RWPE2 (cell line): ENCODE results near the gene TDP2.
"Not testable (repeated sequence)": the region's sequence is repeated elsewhere in the genome, so short reads cannot be mapped to it uniquely, and the experiment has no call there.

Source experiments
- ATAC-seq: fragments of 200-7000 bp; cut with Tn5 transposase; 3 replicates; pipeline ENCODE4 v1.9.1; 2021; ENCODE audit warnings: low read depth
- DNase-seq: peaks from one replicate; pipeline ENCODE4 v3.0.0-alpha.2; 2020; ENCODE audit warnings: low spot score
- H3K27ac ChIP-seq: fragments of 450-650 bp; 2 replicates; pipeline ENCODE4 v1.5.1; 2017; ENCODE audit warnings: mild to moderate bottlenecking; ENCODE audit not compliant: poor library complexity, severe bottlenecking
- H3K27me3 ChIP-seq: fragments of 250-450 bp; sonication (Bioruptor Pico); 2 replicates; pipeline ENCODE4 v1.5.1; 2021; ENCODE audit warnings: mild to moderate bottlenecking, moderate library complexity; ENCODE audit not compliant: insufficient read depth, poor library complexity, severe bottlenecking
- H3K36me3 ChIP-seq: fragments of 250-450 bp; sonication (Bioruptor Pico); 2 replicates; pipeline ENCODE4 v1.5.1; 2020; ENCODE audit warnings: low read depth, mild to moderate bottlenecking, moderate library complexity
- H3K4me1 ChIP-seq: fragments of 250-450 bp; sonication (Bioruptor Pico); 2 replicates; pipeline ENCODE4 v1.5.1; 2021; ENCODE audit warnings: mild to moderate bottlenecking, moderate library complexity; ENCODE audit not compliant: insufficient read depth, poor library complexity, severe bottlenecking
- H3K4me3 ChIP-seq: fragments of 250-450 bp; sonication (Bioruptor Pico); 2 replicates; pipeline ENCODE4 v1.5.1; 2021; ENCODE audit warnings: mild to moderate bottlenecking, moderate library complexity; ENCODE audit not compliant: severe bottlenecking
- H3K9me3 ChIP-seq: fragments of 250-450 bp; sonication (Bioruptor Pico); 2 replicates; pipeline ENCODE4 v1.5.1; 2021; ENCODE audit warnings: mild to moderate bottlenecking, moderate library complexity; ENCODE audit not compliant: severe bottlenecking
- CTCF ChIP-seq: fragments of 450-650 bp; IDR thresholded peaks from one replicate; pipeline ENCODE4 v1.5.1; 2017; ENCODE audit warnings: mild to moderate bottlenecking, moderate library complexity; ENCODE audit not compliant: poor library complexity, severe bottlenecking

TDP2 gene

DNA sequence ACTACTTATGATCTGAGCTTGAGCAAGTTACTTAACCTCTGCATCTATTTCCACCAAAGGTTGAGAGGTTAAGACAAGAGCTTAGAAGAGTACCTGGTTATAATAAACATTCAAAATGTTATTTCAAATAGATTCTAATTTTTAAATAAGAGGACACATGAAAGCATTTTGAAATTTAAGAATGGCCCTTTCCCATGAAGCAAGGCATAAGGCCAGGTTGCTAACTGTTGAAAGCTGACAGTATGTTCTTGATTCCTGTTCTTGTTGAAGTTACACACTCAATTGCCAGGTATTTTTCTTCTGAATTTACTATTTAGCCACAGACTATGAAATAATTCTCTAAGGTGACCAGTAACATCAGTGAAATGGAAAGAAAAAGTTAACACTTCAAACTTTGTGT lies 37.8 kb upstream of the TDP2 start:
- Histone ChIP-seq H3K4me1 (no peaks in the 10 kb centered on the region), H3K27me3 (no peaks in the 10 kb centered on the region), H3K9me3 (no peaks in the 10 kb centered on the region), H3K36me3 (peaks cover 77% of the 10 kb centered on the region), H3K27ac (no peak overlapping the region), H3K4me3 (no peak overlapping the region)
- ATAC-seq, result no peak
- no peak for TF ChIP-seq CTCF
- DNase-seq, result no peak

DNA sequence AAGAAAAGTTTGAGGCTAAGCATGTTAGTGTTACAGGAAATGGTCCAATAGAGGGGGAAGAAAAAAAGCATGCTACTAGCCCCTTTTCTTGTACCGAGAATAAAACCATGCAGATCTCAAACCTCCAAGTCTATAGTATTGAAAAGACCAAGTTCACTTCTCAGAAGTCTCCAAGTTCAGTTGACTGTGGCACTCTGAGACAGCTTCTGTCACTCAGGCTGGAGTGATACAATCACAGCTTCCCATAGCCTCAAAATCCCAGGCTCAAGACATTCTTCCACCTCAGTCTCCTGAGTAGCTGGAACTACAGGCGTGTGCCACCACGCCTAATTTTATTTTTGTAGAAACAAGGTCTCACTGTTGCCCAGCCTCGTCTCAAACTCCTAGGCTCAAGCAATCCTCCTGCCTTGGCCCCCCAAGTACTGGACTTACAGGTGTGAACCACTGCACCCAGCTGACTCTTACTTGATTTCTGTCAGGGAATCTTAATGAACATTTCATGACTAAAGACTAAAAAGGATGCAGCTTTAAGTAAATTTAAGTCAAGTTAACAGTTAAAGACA lies 36.1 kb upstream of the TDP2 start:
- TF ChIP-seq CTCF, result no peak
- H3K36me3 ChIP-seq, result peaks cover 71% of the 10 kb centered on the region
- no peaks in the 10 kb centered on the region for H3K27me3 ChIP-seq
- H3K27ac ChIP-seq, result no peak overlapping the region
- H3K4me3 ChIP-seq, result no peak overlapping the region
- no peaks in the 10 kb centered on the region for H3K9me3 ChIP-seq
- no peaks in the 10 kb centered on the region for H3K4me1 ChIP-seq
- peak; percentile 22; the same call in 1 of the 3 replicates for ATAC-seq
- no peak for DNase-seq

DNA sequence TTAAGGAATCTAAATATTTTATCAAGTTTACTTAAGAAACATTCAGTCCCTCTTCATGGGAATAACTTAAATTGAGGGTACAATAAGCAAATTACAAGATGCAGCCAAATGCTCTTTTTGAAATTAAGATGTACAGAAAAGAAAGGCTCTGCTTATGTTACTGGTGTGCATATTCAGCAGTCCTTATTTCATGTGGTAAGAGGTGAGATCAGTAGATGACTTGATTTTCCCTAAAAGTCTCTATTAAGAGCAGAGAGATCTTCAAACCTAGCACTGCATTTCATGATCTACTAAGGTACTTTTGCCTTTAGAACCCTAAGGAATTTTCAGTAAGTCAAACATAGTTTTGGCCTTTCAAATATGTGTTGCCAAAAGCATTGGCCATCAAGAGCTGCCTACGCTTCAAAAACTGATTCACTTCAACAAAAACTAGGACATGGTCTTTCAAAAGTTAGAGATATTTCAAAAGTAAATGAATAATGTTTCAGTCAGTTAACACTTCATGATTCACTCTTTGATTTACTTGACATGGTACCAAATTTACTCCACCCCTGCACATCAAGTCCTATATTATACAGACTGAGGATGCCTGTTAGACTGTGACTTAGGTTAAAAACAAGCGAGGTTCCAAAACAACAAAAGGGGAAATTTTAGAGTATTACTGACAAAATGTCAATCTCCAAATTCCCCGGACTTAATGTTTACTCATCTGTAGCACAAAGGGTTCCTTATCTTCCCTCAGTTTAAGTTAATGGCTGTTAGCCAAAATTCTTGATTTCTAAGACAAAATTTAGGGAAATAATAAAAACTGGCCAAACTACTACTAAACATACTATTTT lies 33.0 kb upstream of the TDP2 start:
- DNase-seq (no peak), ATAC-seq (no peak)
- H3K27ac ChIP-seq, result no peak overlapping the region
- H3K27me3 ChIP-seq, result no peaks in the 10 kb centered on the region
- H3K36me3 ChIP-seq, result peaks cover 40% of the 10 kb centered on the region
- no peaks in the 10 kb centered on the region for H3K4me1 ChIP-seq
- no peak overlapping the region for H3K4me3 ChIP-seq
- no peaks in the 10 kb centered on the region for H3K9me3 ChIP-seq
- TF ChIP-seq CTCF, result no peak

DNA sequence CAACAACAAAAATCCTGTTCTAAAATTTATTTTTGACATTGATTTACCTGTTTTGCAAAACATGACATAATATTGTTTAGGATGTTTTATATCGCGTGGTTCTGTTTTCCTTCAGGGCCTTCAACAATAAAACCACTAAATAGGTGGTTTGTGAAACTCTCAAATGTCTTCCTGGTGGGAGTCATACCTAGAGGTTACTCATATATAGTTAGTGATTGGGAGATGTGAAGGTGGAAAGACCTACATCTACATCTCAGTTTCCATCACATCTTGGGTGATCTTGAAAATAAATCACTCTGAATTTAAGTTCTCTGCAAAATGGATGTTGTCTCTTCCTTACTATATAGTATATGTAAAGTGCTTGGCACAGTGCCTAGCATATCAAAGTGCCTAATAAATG lies 29.4 kb upstream of the TDP2 start:
- peaks cover 21% of the 10 kb centered on the region for H3K36me3 ChIP-seq
- H3K4me3 ChIP-seq, result no peak overlapping the region
- no peaks in the 10 kb centered on the region for H3K27me3 ChIP-seq
- no peak overlapping the region for H3K27ac ChIP-seq
- DNase-seq, result no peak
- H3K4me1 ChIP-seq, result no peaks in the 10 kb centered on the region
- no peak for ATAC-seq
- TF ChIP-seq CTCF, result no peak
- no peaks in the 10 kb centered on the region for H3K9me3 ChIP-seq

DNA sequence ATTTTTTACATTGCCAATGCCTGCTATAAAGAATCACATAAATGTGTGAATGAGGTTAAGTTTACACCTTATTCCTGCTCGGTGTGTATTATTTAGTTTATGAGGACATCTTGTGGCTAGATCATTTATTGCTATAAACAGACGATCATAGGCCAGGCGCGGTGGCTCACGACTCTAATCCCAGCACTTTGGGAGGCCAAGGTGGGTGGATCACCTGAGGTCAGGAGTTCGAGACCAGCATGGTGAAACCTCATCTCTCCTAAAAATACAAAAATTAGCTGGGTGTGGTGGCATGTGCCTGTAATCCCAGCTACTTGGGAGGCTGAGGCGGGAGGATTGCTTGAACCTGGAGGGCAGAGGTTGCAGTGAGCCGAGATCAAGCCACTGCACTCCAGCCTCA lies 28.9 kb upstream of the TDP2 start:
- peak; percentile 64 for TF ChIP-seq CTCF
- H3K36me3 ChIP-seq, result peaks cover 17% of the 10 kb centered on the region
- not testable (repeated sequence) for H3K4me1 ChIP-seq, H3K27ac ChIP-seq, H3K27me3 ChIP-seq, DNase-seq, H3K4me3 ChIP-seq, H3K9me3 ChIP-seq
- ATAC-seq, result peak; percentile 82
